ENCODE data around the gene MAN1A1. TPM values are rescaled to one million over a fixed set of nuclear protein-coding genes. Genes with fewer than 3 reads are reported as not detected.

MAN1A1 gene
- total and polyA plus RNA-seq, 2 of the 4 experiments (the other 2 are of a cell fraction): 5.9 to 6.4 TPM

DNA sequence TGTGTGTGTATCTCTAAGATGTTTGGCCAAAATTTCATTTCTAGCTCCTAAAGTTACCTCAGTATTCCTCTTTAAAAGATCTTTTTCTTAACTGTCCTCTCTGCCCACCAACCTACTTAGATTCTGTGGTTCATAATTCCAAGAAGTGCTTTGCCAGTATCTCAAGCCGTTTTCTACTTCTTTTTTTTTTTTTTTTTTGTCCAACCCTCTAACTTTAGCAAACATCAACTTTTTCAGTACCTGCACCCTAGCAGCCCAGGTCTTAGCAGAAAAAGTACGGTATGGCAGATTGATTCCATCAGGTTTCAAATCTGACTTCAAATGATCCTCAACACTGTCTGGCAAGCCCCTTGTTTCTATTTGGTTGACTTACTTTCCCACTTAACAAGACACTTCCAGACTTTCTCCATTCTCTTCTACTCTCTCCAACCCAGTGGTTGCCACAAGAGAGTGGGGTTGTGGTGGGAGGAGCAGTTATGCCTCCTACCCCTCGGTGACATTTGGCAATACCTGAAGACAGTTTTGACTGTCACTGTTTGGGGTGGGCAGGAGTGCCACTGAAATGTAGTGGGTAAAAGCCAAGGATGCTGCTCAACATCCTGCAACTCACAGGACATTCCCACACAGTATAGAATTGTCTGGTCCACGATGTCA is 10.8 kb upstream of the MAN1A1 start:
- intact Hi-C loops (cut with micrococcal nuclease): no loop called here
- H3K18ac ChIP-seq (ENCODE audit: low read depth, low read length): no peak overlapping the region
- POLR2A ChIA-PET (ENCODE audit: unreplicated experiment): no interaction called here
- H2AK5ac ChIP-seq (ENCODE audit: low read depth, low read length): no peak overlapping the region
- no peak overlapping the region for H4K8ac ChIP-seq (ENCODE audit: low read depth in 2 of 2, low read length in 2 of 2)
- H3K9me1 ChIP-seq (ENCODE audit: insufficient read depth, low read length): no peaks in the 10 kb centered on the region
- H4K91ac ChIP-seq (ENCODE audit: insufficient read depth, low read depth, low read length): no peak overlapping the region
- H3K4ac ChIP-seq (ENCODE audit: low read depth, low read length): no peak overlapping the region
- no peak overlapping the region for H3K4me2 ChIP-seq (ENCODE audit: low read depth, low read length)
- no peak for TF ChIP-seq CHD1 (IDR thresholded peaks at IDR 0.05; ENCODE audit: low read depth, low read length)
- no peak for TF ChIP-seq FOS (IDR thresholded peaks at IDR 0.05; ENCODE audit: low read depth, low read length)
- no peak for TF ChIP-seq MXI1 (IDR thresholded peaks at IDR 0.05; ENCODE audit: borderline replicate concordance, low read depth, low read length)
- no peak for TF ChIP-seq NFE2L2 (IDR thresholded peaks at IDR 0.05; ENCODE audit: low read depth, low read length)
- TF ChIP-seq, protein P1, sequence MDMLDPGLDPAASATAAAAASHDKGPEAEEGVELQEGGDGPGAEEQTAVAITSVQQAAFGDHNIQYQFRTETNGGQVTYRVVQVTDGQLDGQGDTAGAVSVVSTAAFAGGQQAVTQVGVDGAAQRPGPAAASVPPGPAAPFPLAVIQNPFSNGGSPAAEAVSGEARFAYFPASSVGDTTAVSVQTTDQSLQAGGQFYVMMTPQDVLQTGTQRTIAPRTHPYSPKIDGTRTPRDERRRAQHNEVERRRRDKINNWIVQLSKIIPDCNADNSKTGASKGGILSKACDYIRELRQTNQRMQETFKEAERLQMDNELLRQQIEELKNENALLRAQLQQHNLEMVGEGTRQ (IDR thresholded peaks at IDR 0.05; ENCODE audit: low read depth, low read length): no peak
- TF ChIP-seq SMC3 (IDR thresholded peaks at IDR 0.05; ENCODE audit: low read depth, low read length): no peak
- TF ChIP-seq BHLHE40 (IDR thresholded peaks at IDR 0.05; ENCODE audit: low read depth, low read length): no peak
- no peak for TF ChIP-seq POLR2A (IDR thresholded peaks at IDR 0.05; ENCODE audit: low read depth, low read length)
- TF ChIP-seq MAZ (IDR thresholded peaks at IDR 0.05; ENCODE audit: borderline replicate concordance, low read depth, low read length): no peak
- TF ChIP-seq RCOR1 (IDR thresholded peaks at IDR 0.05; ENCODE audit: insufficient replicate concordance, low read length): no peak
- TF ChIP-seq, protein P2, sequence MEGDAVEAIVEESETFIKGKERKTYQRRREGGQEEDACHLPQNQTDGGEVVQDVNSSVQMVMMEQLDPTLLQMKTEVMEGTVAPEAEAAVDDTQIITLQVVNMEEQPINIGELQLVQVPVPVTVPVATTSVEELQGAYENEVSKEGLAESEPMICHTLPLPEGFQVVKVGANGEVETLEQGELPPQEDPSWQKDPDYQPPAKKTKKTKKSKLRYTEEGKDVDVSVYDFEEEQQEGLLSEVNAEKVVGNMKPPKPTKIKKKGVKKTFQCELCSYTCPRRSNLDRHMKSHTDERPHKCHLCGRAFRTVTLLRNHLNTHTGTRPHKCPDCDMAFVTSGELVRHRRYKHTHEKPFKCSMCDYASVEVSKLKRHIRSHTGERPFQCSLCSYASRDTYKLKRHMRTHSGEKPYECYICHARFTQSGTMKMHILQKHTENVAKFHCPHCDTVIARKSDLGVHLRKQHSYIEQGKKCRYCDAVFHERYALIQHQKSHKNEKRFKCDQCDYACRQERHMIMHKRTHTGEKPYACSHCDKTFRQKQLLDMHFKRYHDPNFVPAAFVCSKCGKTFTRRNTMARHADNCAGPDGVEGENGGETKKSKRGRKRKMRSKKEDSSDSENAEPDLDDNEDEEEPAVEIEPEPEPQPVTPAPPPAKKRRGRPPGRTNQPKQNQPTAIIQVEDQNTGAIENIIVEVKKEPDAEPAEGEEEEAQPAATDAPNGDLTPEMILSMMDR (conservative IDR thresholded peaks at IDR 0.05; ENCODE audit: low read depth, low read length): no peak
- TF ChIP-seq, protein P3, sequence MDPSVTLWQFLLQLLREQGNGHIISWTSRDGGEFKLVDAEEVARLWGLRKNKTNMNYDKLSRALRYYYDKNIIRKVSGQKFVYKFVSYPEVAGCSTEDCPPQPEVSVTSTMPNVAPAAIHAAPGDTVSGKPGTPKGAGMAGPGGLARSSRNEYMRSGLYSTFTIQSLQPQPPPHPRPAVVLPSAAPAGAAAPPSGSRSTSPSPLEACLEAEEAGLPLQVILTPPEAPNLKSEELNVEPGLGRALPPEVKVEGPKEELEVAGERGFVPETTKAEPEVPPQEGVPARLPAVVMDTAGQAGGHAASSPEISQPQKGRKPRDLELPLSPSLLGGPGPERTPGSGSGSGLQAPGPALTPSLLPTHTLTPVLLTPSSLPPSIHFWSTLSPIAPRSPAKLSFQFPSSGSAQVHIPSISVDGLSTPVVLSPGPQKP (IDR thresholded peaks at IDR 0.05; ENCODE audit: borderline replicate concordance, low read depth, low read length): no peak
- no peak for TF ChIP-seq MAFK (IDR thresholded peaks at IDR 0.05; ENCODE audit: low read depth, low read length)
- no peak for TF ChIP-seq RAD21 (IDR thresholded peaks at IDR 0.05; ENCODE audit: low read length)
- TF ChIP-seq CEBPB (IDR thresholded peaks at IDR 0.05; ENCODE audit: low read depth, low read length): no peak
- no peak overlapping the region for H3K4me3 ChIP-seq (ENCODE audit: insufficient read depth, low read depth, low read length)
- H2BK15ac ChIP-seq (ENCODE audit: low read depth, low read length): no peak overlapping the region
- H3K14ac ChIP-seq (replicated peaks; ENCODE audit: low read depth, low read length): no peak overlapping the region
- H4K20me1 ChIP-seq (ENCODE audit: insufficient read depth, low read length): no peaks in the 10 kb centered on the region
- H3K27me3 ChIP-seq (ENCODE audit: control insufficient read depth, insufficient read depth, low read length): no peaks in the 10 kb centered on the region
- no peak for DNase-seq
- no peak overlapping the region for H2AK9ac ChIP-seq (replicated peaks; ENCODE audit: low read depth, low read length, poor library complexity)
- H3K27ac ChIP-seq (ENCODE audit: insufficient read depth, low read length): no peak overlapping the region
- no peak for ATAC-seq (ENCODE audit: low read depth)
- H3K79me1 ChIP-seq (ENCODE audit: low read depth in 1 of 2, low read length in 2 of 2): no peaks in the 10 kb centered on the region
- in situ Hi-C loops (cut with MboI; ENCODE audit: low sequenced_read_pairs): no loop called here
- H2AFZ ChIP-seq (replicated peaks; ENCODE audit: low read length, poor library complexity): no peak overlapping the region
- no peak overlapping the region for H4K5ac ChIP-seq (ENCODE audit: low read depth, low read length)
- 33% methylated on average over 1 of the region's 4 CpGs; no CpG with 5 or more reads in 1 of the 2 experiments for WGBS, 2 experiments (ENCODE audit: extremely low coverage in 2 of 2, insufficient read length in 1 of 2)
- BruUV-seq (replicated peaks): no TSS peak
- no peak overlapping the region for H3K9ac ChIP-seq (ENCODE audit: low read depth, low read length)
- no peak overlapping the region for H2BK20ac ChIP-seq (ENCODE audit: low read depth, low read length)
- H3K9me3 ChIP-seq (ENCODE audit: control insufficient read depth, insufficient read depth, low read length): no peaks in the 10 kb centered on the region
- H3K36me3 ChIP-seq (ENCODE audit: control insufficient read depth, insufficient read depth, low read length): no peaks in the 10 kb centered on the region
- no peak overlapping the region for H2BK5ac ChIP-seq (ENCODE audit: low read depth, low read length, poor library complexity, severe bottlenecking)
- H2BK120ac ChIP-seq (ENCODE audit: low read depth, low read length): no peak overlapping the region
- no peaks in the 10 kb centered on the region for H3K4me1 ChIP-seq (ENCODE audit: control insufficient read depth, insufficient read depth, low read length)
- H3K56ac ChIP-seq (ENCODE audit: extremely low read depth, insufficient read depth, low read length): no peak overlapping the region
- dilution Hi-C loops (cut with HindIII; ENCODE audit: low sequenced_read_pairs, unreplicated experiment): no loop called here
- CTCF ChIA-PET: no interaction called here
- no peak overlapping the region for H3K23ac ChIP-seq (ENCODE audit: low read depth, low read length)
